ENCODE measurements around the gene NREP.

The NREP gene

DNA sequence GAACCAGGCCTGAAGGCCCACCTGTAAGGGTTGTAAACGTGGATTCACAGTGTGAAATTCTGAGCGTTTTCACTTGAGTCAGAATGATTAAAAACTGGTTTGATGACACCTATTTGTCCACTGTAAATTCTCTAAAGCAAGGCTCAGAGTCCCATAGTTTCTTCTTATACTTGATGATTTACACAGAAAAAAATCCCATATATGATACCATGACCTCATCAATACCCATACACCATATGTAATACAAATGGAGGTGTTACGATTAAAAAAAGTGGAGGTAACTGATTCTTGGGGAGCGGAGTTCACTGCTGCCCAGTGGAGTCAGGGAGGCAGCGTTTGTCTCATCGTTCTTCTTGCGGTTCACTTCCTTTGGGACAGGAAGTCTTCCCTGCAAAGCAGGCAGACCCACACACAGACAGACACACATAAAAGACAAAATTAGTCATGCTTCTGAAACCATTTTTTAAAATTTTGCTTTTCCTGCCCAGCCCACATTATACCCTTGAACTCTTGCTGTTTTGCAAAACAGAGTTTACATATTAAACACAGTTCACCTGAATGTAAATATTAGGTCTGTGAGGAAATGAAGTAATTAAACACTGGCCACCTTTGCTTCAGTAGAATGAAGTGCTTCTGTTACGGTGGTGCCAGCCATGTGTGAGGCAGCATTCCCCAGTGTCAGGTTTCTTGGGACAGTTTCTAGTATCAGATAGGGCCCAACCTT lies 26.2 kb downstream of the NREP start:
- peaks cover 4% of the 10 kb centered on the region; the same call in 1 of the 2 replicates for H3K36me3 ChIP-seq (ENCODE audit: low read depth)
- H3K27ac ChIP-seq (ENCODE audit: poor library complexity, severe bottlenecking) = no peak overlapping the region
- no peaks in the 10 kb centered on the region for H3K27me3 ChIP-seq (ENCODE audit: insufficient read depth, poor library complexity, severe bottlenecking)
- H3K9me3 ChIP-seq (ENCODE audit: severe bottlenecking) = no peaks in the 10 kb centered on the region
- ATAC-seq (ENCODE audit: low read depth) = no peak
- no peak overlapping the region for H3K4me3 ChIP-seq (ENCODE audit: severe bottlenecking)
- H3K4me1 ChIP-seq (ENCODE audit: insufficient read depth, poor library complexity, severe bottlenecking) = peaks cover 9% of the 10 kb centered on the region
- no peak for DNase-seq (ENCODE audit: low spot score)
- TF ChIP-seq, protein P1, sequence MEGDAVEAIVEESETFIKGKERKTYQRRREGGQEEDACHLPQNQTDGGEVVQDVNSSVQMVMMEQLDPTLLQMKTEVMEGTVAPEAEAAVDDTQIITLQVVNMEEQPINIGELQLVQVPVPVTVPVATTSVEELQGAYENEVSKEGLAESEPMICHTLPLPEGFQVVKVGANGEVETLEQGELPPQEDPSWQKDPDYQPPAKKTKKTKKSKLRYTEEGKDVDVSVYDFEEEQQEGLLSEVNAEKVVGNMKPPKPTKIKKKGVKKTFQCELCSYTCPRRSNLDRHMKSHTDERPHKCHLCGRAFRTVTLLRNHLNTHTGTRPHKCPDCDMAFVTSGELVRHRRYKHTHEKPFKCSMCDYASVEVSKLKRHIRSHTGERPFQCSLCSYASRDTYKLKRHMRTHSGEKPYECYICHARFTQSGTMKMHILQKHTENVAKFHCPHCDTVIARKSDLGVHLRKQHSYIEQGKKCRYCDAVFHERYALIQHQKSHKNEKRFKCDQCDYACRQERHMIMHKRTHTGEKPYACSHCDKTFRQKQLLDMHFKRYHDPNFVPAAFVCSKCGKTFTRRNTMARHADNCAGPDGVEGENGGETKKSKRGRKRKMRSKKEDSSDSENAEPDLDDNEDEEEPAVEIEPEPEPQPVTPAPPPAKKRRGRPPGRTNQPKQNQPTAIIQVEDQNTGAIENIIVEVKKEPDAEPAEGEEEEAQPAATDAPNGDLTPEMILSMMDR (IDR thresholded peaks at IDR 0.05; ENCODE audit: poor library complexity, severe bottlenecking) = no peak

DNA sequence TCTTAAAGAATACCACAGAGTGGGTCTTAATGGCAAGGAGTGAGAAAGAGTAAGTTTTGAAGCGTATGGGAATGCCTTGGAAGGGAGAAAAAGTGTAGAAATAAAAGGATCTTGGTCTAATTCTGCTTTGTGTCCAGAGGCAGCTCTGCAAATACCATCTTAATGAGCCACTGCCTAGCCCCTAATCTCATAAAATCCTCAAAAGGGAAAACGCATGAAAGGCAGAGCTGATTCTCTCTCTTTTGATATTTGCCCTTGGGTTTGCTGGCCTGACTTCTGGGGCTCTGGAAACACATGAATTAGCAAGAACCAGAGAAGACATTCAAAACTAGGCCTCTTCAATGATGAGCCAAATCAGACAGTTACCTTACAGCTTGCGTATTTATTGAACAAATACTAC lies 28.1 kb downstream of the NREP start:
- Histone ChIP-seq H3K27ac (ENCODE audit: poor library complexity, severe bottlenecking) (no peak overlapping the region), H3K27me3 (ENCODE audit: insufficient read depth, poor library complexity, severe bottlenecking) (no peaks in the 10 kb centered on the region), H3K4me1 (ENCODE audit: insufficient read depth, poor library complexity, severe bottlenecking) (no peaks in the 10 kb centered on the region), H3K36me3 (ENCODE audit: low read depth) (no peaks in the 10 kb centered on the region), H3K4me3 (ENCODE audit: severe bottlenecking) (no peak overlapping the region), H3K9me3 (ENCODE audit: severe bottlenecking) (no peaks in the 10 kb centered on the region)
- DNase-seq (ENCODE audit: low spot score) (no peak), ATAC-seq (ENCODE audit: low read depth) (no peak)
- TF ChIP-seq, protein P1 (IDR thresholded peaks at IDR 0.05; ENCODE audit: poor library complexity, severe bottlenecking) = no peak

DNA sequence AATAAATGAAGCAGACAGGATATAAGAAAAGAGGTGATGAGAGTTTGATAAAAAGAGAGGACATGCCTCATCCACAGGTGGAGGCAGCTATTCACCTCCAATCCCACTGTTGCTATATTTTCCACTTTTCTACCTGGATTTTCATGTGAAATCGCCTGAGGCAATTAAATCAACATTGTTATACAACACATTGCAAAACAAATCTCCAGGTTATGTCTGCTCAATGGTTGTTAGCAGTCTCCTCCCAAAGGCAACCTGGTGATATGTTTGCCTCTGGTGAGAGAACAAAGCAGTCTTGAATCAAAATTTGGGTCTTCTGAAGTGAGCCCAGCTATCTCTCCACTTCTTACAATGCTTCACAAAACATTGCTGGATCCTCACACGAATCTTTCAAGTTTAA lies 30.0 kb downstream of the NREP start:
- Histone ChIP-seq H3K27me3 (ENCODE audit: insufficient read depth, poor library complexity, severe bottlenecking) (no peaks in the 10 kb centered on the region), H3K27ac (ENCODE audit: poor library complexity, severe bottlenecking) (no peak overlapping the region), H3K36me3 (ENCODE audit: low read depth) (no peaks in the 10 kb centered on the region), H3K4me1 (ENCODE audit: insufficient read depth, poor library complexity, severe bottlenecking) (no peaks in the 10 kb centered on the region), H3K9me3 (ENCODE audit: severe bottlenecking) (no peaks in the 10 kb centered on the region), H3K4me3 (ENCODE audit: severe bottlenecking) (no peak overlapping the region)
- DNase-seq (ENCODE audit: low spot score) = no peak
- no peak for ATAC-seq (ENCODE audit: low read depth)
- TF ChIP-seq, protein P1 (IDR thresholded peaks at IDR 0.05; ENCODE audit: poor library complexity, severe bottlenecking) = no peak

DNA sequence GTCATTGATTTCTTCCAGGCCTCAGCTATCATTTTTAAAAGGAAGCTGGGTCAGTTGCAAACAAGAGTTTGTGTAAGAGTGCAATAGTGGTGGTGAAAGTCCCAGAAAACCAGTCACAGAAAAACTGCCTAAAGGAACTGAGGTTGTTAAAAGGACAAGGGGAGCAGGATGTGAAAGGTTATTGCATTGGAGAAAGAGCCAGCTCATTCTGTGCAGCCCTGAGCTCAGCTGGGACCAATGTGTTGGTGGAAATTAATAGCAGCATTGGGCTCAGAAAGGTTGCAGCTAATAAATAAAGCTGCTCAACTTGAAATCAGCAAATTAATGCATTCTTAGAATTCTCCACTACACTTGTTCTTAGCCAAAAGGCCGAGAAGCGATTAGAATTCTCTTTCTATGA lies 34.9 kb downstream of the NREP start:
- DNase-seq (ENCODE audit: low spot score) = no peak
- no peak overlapping the region for H3K4me3 ChIP-seq (ENCODE audit: severe bottlenecking)
- H3K27ac ChIP-seq (ENCODE audit: poor library complexity, severe bottlenecking) = no peak overlapping the region
- H3K27me3 ChIP-seq (ENCODE audit: insufficient read depth, poor library complexity, severe bottlenecking) = no peaks in the 10 kb centered on the region
- TF ChIP-seq, protein P1 (IDR thresholded peaks at IDR 0.05; ENCODE audit: poor library complexity, severe bottlenecking) = no peak
- ATAC-seq (ENCODE audit: low read depth) = no peak
- H3K9me3 ChIP-seq (ENCODE audit: severe bottlenecking) = no peaks in the 10 kb centered on the region
- no peaks in the 10 kb centered on the region for H3K36me3 ChIP-seq (ENCODE audit: low read depth)
- no peaks in the 10 kb centered on the region for H3K4me1 ChIP-seq (ENCODE audit: insufficient read depth, poor library complexity, severe bottlenecking)

DNA sequence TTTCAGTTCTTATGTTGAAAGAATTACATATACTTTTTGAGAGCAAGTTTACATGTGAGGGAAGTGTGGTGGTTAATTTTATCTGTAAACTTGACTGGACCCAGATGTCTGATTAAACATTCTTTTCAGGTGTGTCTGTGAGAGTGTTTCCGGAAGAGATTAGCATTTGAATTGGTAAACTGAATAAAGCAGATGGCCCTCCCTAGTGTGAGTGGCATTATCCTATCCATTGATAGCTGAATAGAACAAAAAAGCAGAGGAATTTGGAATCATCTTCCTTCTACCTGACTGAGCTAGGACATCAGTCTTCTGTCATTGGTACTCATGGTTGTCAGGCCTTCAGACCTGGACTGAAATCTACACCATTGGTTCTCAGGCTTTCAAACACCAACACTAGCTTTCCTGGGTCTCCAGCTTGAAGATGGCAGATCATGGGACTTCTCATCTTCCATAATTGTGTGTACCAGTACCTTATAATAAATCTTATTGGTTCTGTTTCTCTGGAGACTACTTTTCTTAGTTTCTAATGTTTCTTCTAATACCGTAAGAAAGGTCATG lies 36.6 kb downstream of the NREP start:
- Histone ChIP-seq H3K4me3 (ENCODE audit: severe bottlenecking) (no peak overlapping the region), H3K27me3 (ENCODE audit: insufficient read depth, poor library complexity, severe bottlenecking) (no peaks in the 10 kb centered on the region), H3K4me1 (ENCODE audit: insufficient read depth, poor library complexity, severe bottlenecking) (no peaks in the 10 kb centered on the region), H3K36me3 (ENCODE audit: low read depth) (no peaks in the 10 kb centered on the region), H3K9me3 (ENCODE audit: severe bottlenecking) (no peaks in the 10 kb centered on the region), H3K27ac (ENCODE audit: poor library complexity, severe bottlenecking) (no peak overlapping the region)
- no peak for DNase-seq (ENCODE audit: low spot score)
- TF ChIP-seq, protein P1 (IDR thresholded peaks at IDR 0.05; ENCODE audit: poor library complexity, severe bottlenecking) = no peak
- no peak for ATAC-seq (ENCODE audit: low read depth)
